HG02943 (cell line): ENCODE measurements around the gene MYO7B.
"Not testable (repeated sequence)": the region's sequence is repeated elsewhere in the genome, so short reads cannot be mapped to it uniquely, and the experiment has no call there.

Experiments used
- ATAC-seq: cut with Tn5 transposase; IDR thresholded peaks from one replicate; pipeline ENCODE4 v1.9.1; 2021; ENCODE audit warnings: mild to moderate bottlenecking, low read depth, moderate library complexity; ENCODE audit not compliant: unreplicated experiment

Gene MYO7B

DNA sequence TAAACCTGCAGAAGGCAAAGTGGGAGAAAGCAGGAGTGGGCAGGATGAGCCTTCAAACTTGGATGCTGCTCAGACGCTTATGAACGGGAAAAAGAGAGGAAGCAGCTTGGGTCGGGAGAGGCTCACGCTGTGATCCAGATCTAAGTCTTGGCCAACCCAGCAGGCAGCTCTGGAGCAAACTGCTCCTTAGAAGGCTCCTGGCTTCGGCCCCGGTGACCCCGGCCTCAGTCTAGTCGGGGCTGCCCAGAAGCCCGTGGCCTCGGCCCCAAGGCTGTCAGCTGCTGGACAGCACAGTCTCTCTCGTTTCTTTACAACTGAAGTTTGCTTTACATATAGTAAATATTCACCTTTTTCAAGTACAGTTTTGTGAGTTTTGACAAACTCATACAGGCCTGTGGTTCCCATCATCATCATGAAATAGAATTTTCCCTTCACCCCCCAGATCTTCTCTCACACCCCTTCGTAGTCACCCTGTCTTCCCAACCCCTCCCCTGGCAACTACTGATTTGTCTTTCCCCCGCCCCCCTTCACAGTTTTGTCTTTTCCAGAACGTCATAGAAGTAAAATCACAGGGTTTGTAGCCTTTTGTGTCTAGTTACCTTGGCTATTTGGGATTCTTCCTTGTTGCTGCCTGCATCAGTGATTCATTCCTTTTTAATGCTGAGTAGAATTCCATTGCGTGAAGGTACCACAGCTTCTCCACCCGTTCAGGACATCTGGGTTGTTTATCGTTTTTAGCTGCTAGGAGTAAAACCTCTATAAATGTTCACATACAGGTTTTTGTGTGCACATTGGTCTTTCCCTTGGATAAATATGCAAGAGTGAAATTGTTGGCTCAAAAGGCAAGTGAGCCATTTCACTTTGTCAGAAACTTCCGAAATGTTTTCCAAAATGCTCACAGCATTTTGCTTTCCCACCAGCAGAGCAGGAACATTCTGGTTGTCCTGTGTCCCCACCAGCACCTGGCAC, 35.1 kb downstream of the MYO7B start:
- no peak for ATAC-seq

DNA sequence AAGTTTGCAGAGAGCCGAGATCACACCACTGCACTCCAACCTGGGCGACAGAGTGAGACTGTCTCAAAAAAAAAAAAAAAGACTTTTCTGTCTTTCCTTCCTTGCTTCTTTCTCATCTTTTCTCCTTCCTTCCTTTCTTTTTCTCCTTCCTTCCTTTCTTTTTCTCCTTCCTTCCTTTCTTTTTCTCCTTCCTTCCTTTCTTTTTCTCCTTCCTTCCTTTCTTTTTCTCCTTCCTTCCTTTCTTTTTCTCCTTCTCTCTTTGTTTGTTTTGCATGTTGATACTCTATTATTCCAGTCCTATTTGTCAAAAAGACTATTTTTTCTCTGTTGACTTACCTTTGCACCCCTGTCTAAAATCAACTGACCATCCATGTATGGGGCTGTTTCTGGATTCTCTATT, 36.9 kb downstream of the MYO7B start:
- not testable (repeated sequence) for ATAC-seq

DNA sequence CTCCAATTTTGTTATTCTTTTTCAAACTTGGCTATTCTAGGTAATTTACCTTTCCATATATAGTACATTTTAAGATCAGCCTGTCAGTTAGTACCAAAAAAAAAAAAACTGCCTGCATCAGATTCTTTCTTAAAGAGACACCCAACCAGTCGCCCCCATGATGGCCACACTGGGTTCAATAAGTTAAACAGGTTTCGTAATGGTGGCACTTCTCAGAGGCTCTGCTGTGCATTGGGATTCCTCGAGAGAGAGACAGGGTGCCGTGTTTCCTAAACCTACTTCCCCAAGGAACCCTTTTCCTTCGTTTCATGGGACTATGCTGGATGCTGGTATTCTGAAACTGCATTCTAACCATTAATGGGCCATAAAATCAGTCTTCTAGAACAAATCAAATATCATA, 37.4 kb downstream of the MYO7B start:
- no peak for ATAC-seq

DNA sequence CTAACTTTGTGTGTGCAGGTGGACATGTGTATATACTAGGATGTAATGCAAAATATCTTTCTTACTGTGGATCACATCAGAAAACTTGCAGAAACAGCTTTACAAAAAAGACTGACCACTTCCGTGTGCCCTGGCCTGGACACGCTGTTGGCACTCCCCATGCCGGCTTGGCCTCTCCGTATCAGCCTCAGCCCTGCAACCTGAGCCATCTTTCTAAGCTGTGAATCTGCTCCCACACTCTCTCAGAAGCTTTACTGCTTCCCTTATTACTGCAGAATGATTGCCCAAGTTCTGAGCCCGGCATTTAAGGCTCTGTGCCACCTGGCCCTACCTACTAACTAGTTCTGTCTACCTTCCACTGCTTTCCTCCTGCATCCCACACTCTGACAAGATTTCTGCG, 37.8 kb downstream of the MYO7B start:
- ATAC-seq = no peak

DNA sequence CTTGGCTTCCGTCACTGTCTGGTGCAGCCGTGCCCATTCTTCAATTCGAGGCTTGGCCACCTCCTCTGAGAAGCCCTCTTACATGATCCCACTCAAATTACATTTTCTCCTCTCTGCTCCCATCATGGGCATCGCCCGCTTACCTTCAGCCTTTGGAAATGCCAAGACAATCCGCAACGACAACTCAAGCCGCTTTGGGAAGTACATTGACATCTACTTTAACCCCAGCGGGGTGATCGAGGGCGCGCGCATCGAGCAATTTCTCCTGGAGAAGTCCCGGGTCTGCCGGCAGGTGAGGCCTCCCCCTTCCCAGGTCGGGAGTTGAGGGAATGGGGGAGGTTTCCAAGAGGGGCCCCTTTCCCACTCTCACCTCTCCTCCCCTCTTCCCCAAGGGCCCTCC, 38.3 kb downstream of the MYO7B start:
- no peak for ATAC-seq

GRCh38 chr2:127574656-127575055, 39.2 kb downstream of the MYO7B start:
- ATAC-seq = no peak

DNA sequence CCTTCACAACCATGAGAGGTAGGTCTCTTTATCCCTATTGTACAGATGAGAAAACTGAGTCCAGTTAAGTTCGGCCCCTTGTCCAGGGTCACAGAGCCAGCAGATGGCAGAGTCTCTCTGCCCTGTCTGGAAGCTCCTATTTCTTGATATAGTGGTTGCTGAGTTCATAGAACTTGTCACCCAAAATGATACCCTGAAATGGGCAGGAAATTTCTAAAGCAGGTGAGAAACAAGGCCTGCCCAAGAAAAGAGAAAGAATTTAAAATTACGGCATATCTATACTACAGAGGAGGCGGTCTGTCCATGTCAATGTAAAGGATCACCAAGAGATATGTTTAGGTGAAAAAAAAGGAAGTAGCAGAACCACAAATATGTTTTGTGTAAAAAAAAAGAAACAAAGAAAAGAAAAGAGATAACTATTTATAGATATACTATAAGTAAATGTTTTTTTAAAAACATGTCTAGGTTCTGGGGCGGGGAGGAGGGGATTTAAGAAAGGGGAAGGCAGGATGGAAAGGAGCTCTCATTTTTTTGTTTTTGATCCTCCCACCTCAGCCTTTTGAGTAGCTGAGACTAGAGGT, 39.8 kb downstream of the MYO7B start:
- no peak for ATAC-seq

- ATAC-seq = no peak
Measured at GRCh38 chr2:127575941-127576432, 40.5 kb downstream of the MYO7B start.

GRCh38 chr2:127576433-127577207, 41.1 kb downstream of the MYO7B start:
- no peak for ATAC-seq

- no peak for ATAC-seq
Measured at GRCh38 chr2:127577208-127577475, 41.7 kb downstream of the MYO7B start.

DNA sequence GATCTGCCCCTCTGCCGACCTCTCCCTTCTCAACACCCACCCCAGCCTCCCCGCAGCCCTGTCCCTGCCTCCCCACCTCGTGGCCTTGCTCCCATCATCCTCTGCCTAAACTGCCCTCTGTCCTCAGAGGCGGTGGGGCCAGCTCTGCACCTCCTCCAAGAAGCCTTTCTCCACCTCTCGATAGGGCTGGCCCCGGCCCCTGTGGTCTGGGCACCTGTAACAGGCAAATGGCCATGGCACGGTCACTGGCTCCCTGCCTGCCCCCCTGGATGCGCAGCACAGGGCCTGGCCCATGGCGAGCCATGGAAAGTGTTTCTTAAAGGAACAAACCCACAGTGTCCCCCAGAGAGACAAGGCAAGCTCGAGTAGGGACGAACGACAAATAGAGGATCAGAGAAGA, 42.0 kb downstream of the MYO7B start:
- no peak for ATAC-seq

GRCh38 chr2:127577973-127578372, 42.5 kb downstream of the MYO7B start:
- ATAC-seq = no peak

DNA sequence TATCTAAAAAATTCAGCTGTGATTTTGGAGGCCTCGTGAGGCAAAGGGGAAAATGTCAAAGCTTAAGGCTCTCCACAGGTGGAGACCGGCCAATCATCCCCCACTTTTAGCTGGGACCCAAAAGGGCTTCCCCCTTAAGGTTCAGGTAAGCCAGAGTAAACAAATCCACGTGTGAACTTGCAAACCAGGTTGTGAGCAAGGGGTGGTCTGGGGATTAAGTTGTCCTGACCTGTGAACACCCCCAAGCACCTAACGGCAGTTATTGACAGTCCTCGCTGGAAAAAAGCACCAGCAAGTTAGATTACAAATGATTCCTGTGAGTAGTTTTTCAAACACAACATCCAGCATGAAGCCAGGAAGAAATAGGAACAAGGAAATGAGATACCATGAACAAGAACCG, 42.9 kb downstream of the MYO7B start:
- no peak for ATAC-seq

DNA sequence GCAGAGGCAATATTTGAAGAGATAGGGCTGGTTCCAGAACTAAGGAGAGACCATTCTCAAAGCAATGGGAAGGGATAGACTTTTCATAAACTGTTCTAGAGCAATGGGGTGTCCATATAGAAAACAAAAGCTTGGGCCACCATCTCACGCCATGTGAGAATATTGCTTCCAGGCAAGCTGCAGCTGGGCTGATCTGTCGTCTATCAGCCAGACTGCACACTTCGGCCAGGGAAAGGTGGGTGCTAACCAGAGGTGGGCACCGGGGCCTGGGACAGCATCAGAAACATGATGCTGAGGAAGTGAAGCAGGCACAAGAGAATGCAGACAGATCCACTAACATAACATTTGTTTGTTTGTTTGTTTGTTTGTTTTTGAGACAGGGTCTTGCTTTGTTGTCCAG, 43.7 kb downstream of the MYO7B start:
- ATAC-seq = no peak

GRCh38 chr2:127580167-127581049, 44.9 kb downstream of the MYO7B start:
- ATAC-seq = no peak

DNA sequence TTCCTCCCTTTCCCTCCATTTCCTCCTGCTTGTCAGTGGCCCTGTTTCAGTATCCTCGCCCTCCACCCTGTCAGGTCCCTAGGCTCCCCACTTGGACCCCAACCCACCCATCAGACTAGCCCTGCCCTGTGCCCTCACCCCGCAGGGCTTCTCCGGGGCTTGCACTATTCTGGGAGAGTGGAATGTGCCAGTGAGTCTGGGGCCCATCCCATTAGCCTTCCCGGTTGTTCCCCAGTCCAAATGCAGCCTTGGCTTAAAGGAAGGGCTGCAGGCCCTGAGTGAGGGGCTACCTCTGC, 45.5 kb downstream of the MYO7B start:
- ATAC-seq = no peak

DNA sequence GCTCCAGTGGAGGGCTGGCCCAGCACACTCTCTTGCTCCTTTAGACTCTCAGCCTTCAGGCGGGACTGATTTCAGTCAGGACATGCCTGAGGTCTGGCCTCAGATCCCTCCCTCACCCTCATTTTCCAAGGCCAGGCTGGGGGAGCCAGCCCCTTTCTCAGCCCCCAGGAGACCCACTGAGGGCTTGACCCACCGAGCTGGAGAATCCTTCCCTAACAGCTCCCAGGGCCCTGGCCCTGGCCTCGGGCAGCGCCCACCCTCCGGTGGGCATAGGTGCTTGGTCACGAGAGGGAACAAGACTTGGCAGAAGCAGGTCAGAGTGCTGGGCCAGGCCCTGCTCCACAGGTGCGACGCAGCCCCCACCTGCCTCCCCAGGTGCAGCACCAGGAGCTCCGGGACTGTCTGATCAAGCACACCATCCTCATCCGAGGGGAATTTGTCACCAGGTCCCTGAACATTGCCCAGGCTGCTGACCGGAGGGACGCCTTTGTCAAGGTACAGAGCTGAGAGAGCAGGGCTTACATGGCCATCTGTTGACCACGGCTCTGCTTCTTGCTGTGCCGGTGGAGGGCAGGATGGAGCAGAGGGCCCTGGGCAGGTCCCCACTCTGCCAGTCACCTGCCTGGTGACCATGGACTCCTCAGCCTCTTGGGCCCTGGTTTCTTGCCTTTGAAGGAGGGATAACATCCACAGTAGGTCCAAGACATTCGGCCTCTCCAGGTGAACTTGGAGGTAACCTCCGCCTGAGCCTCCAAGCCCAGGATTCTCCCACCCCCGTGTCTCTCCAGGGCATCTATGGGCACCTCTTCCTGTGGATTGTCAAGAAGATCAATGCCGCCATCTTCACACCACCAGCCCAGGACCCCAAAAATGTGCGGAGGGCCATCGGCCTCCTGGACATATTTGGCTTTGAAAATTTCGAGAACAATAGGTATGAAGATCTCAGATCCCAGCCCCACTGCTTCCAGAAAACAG, 46.3 kb downstream of the MYO7B start:
- ATAC-seq = no peak

GRCh38 chr2:127582863-127583861, 47.7 kb downstream of the MYO7B start:
- ATAC-seq = no peak
